GM19351 (cell line): ENCODE results near the gene ZNF213.

Experiments used
- ATAC-seq: cut with Tn5 transposase; IDR thresholded peaks from one replicate; pipeline ENCODE4 v1.9.1; 2021; ENCODE audit warnings: mild to moderate bottlenecking, moderate library complexity; ENCODE audit not compliant: unreplicated experiment

The ZNF213 gene

GRCh38 chr16:3101018-3101840 is 33.6 kb upstream of the ZNF213 start:
- no peak for ATAC-seq

DNA sequence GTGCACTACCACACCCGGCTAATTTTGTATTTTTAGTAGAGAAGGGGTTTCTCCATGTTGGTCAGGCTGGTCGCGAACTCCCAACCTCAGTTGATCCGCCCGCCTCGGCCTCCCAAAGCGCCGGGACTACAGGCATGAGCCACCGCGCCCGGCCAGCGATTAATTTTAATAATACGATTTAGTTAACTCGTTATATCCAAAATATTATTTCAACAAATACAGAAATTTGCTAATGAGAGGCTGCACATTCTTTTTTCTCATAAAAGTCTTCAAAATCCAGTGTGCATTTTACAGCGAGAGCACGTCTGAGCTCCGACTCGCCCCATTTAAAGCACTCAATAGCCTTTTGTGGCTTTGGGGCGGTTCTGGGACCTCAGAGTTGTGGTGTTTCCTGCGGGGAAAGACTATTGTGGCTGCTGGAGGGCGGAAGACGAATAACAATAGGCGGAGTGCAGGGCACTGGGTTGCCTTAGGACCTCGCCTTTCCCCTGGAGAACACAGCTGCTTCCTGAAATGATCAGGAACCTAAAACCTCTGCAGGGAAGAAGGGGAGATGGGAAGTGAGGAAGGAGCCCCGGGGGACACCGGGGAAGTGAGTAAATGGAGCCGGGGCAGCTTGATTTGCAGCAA is 32.9 kb upstream of the ZNF213 start:
- ATAC-seq, result no peak

- ATAC-seq, result peak; percentile 90
Measured at GRCh38 chr16:3106205-3106928, 28.5 kb upstream of the ZNF213 start.

GRCh38 chr16:3112058-3112880 is 22.6 kb upstream of the ZNF213 start, which contains the start of gene ZNF205:
ZNF205 (plus strand) TSS chr16:3112586; CDS start chr16:3113431, 845 bp downstream.
- ATAC-seq, result no peak

DNA sequence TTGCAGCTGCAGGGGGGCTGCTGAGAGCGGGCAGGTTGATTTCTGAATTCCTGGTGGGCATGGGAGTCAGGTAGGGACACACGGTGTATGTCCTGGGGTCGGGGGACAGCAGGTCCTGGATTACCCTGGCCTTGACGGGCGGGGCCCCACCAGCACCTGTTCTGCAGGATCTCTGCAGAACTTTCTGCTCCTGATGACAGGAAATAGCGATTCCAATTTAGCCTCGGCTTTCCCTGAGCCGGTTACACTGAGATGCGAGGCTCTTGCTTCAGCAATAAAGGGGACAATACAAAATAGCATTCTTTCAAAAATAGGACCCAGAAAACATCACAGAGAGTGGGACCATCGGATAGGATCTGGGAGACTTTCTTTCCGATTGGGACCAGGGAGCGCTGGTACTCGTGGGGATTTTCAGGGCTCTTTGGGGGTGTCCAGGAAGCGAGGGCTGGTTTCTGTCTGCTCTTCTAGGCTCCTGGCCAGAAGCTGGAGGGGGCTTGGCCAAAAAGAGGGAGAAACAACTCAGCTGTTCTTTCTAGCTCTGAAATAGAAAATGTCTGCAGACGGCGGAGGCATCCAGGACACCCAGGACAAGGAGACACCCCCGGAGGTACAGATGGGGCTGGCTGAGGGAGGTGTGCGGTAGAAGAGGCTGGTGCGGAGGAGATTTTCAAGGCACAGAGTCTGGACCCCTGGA is 21.8 kb upstream of the ZNF213 start:
- ATAC-seq, result no peak

DNA sequence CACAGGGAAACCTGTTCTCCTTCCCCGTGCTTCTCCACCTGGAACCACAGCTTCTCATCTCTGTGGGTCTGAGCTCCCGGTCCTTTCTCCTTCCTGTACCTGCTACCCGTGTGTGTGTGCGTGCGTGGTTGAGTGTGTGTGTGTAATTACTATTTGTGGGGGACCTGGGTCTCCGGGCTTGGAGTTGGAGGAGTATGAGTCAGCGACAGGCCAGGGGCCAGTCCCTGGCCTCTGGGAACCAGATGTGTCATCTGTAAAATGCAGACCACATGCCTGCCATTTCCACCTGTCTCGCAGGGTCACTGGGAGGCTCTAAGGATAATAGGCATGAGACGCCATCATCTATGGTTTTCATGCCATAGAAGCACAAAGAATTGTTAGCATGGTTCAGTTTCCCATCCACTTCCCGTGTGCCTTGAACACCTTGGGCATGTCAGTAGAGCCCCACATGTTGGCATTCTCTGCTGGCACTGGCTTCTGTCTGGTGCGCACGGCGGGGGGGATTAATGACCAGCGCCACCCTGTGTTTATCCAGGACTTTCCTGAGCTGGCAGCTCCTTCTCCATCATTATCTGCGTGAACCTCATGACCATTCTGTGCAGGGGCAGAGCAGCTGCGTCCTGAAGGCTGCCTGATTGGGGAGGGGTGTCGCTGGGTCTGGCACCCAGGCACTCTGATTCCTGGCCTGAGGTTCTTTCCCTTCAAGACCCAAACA is 20.9 kb upstream of the ZNF213 start:
- no peak for ATAC-seq

- no peak for ATAC-seq
Measured at GRCh38 chr16:3115003-3115402, 19.8 kb upstream of the ZNF213 start.

- no peak for ATAC-seq
Measured at GRCh38 chr16:3115561-3115960, 19.3 kb upstream of the ZNF213 start.

DNA sequence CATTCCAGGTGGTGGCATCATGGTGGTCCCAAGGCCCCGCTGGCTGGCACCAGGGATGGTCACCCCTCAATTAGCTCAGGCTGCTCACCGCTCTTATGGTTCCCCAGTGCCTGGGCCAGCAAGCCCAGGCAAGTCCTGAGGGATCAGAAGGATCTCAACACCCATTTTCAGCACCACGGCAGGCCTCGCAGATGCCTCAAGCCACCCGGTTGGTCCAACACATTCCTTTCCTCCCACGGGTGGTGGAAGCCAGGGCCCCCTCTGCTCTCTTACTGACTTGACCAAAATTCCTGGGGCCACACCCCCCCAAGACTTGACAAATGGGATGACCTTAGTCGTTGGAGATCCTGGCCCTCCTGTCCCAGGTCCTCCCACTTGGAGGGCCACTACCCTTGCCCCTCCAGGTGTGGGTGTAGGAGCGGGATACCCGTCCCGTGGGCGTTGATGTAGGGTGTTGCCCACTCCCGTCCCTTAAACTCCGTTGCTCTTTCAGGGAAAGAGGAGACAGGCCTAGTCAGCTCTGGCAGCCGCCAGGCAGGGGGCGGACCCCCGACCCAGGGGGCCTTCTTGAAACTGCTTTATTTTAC is 16.5 kb upstream of the ZNF213 start:
- no peak for ATAC-seq

- ATAC-seq, result no peak
Measured at GRCh38 chr16:3118846-3119245, 16.0 kb upstream of the ZNF213 start.

DNA sequence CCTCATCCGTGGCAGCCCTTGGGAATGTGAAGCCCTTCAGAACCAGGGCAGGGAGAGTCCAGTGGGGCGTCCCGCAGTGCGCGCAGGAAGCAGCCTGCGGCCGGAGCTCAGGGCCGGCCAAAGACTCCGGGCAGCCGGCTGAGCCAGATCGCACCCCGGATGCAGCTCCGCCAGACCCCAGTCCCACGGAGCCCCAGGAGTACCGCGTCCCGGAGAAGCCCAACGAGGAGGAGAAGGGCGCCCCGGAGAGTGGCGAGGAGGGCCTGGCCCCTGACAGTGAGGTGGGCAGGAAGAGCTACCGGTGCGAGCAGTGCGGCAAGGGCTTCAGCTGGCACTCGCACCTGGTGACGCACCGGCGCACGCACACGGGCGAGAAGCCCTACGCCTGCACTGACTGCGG is 15.5 kb upstream of the ZNF213 start:
- no peak for ATAC-seq

GRCh38 chr16:3119701-3120408 is 15.0 kb upstream of the ZNF213 start:
- ATAC-seq, result no peak

DNA sequence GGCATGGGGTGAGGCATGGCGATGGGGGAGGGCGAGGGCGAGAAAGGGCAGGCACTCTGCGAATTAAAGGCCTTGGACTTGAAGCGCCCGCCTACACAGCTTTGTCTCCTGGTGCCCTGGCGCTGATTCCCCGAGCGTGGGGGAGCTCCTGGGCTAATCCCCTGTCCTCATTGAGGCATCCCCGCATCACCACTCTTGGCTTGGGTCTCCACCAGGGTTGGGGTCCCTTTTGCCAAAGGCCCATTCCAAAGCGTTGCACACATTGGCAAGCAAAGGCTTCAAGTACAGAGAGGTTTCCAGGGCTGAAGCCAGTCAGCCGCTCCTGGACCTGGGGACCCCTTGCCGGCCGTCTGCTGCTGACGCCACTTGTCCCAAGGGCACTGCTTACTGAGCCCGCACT is 14.4 kb upstream of the ZNF213 start:
- no peak for ATAC-seq

- no peak for ATAC-seq
Measured at GRCh38 chr16:3121851-3122467, 12.9 kb upstream of the ZNF213 start.

- ATAC-seq, result no peak
Measured at GRCh38 chr16:3122926-3123570, 11.8 kb upstream of the ZNF213 start.

DNA sequence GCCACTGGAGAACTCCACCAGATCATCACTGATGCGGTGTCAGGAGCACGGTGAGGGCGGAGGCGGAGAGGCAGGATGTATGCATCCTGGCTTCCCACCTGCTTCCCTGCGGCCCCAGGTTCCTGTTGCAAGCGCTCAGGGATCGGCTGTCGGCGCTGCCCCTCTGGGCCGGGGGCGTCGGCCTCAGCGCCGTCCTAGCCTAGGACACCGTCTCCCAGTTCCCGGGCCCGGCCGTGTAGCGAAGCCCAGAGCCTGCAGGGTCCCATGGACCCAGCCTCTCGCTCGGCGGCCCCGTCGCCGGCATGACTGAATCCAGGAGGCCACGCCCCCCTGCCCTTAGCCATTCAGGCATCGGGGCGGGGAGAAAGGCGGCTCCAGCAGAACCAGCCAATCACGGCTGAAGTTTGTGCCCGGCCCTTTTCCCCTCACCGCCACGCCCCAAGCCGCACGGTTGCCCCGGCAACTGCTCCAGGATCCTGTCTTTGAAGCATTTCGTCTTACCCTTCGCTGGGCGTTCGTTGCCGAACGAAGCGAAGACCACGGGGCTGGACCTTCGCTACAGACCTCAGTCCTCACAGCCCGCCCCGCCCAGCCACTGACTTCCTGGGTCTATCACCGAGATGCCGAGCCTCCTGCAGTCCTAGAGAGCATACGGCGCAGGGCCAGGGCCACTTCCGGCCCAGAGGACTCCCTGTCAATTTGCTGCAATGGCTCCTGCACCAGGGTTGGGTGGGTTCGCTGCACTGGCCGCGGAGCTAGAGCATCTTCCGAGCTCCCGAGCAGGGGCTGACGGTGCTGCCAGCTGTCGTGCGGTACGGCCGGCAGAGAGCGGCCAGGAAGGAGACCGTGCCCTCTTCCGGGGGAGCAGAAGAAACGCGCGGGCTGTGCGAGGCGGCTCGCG is 10.6 kb upstream of the ZNF213 start:
- ATAC-seq, result peak; percentile 86

DNA sequence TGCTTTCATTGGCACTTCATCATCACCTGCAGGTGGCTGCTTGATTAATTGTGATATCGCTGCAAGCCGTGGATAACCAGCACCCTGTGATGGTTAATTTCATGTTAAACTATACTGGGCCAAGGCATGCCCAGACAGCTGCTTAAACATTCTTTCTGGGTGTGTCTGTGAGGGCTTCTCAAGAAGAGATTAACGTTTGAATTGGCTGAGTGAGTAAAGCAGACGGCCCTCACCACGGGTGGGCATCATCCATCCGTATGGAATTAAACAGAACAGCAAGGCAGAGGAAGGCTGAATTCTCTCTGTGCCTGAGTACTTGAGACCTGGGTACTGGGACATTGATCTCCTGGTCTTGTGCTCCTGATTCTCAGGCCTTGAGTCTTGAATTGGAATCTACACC is 7.1 kb upstream of the ZNF213 start:
- no peak for ATAC-seq
